HG02840 (cell line): ENCODE data around the gene ITGB1.
"Not testable (repeated sequence)": the region's sequence is repeated elsewhere in the genome, so short reads cannot be mapped to it uniquely, and the experiment has no call there.

ENCODE experiments used
- ATAC-seq: cut with Tn5 transposase; IDR thresholded peaks from one replicate; pipeline ENCODE4 v1.9.1; 2021; ENCODE audit warnings: mild to moderate bottlenecking, moderate library complexity, moderate number of reproducible peaks; ENCODE audit not compliant: unreplicated experiment, low FRiP score

The ITGB1 gene

DNA sequence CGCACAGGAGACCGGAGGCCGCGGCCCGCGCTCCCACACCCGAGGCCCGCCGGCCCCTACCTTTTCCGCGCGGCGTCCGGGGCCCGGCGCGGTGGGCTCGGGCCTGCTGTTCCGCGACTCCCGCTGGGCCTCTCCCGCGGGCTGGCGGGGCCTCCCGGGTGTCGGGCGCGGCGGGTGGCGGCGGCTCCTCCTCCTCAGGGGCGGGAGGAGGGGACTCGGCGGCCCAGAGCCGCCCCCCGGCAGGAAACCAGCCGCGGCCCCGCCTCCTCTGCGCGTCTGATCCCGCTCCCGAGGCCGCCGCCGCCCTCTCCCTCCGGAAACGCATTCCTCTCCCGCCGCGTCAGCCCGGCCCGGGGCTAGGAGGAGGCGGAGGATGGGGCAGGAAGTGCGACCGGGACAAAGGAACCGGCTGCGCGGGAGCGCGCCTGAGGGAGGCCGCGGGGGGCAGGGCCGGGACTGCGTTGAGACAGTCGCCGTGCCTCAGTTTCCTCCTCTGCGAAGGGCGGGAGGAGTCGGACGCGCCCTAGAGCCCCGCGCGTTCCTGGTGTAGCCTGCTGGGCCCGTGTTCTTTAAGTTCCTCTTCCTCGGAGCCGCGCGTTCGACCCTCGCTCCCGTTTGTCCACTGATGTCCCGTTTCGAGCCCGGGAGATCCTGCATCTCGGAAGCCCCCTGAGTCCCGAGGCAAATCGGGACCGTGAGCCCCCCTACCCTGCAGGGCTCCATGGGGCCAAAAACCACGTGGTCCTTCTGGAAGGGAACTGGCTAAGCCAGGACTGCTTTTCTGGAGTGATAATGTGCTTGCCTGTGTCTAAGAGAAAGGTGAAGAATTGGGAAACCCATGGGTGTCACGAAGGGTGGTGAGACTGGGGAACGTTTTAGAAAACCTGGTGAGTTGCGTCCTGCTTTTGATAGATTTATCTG lies at the start of gene ITGB1:
Gene ITGB1 (minus strand): TSS at position 146 of the 921 bp plus-strand sequence. CDS start 22,672 bp downstream, outside the sequence.
- ATAC-seq, result peak; percentile 84

DNA sequence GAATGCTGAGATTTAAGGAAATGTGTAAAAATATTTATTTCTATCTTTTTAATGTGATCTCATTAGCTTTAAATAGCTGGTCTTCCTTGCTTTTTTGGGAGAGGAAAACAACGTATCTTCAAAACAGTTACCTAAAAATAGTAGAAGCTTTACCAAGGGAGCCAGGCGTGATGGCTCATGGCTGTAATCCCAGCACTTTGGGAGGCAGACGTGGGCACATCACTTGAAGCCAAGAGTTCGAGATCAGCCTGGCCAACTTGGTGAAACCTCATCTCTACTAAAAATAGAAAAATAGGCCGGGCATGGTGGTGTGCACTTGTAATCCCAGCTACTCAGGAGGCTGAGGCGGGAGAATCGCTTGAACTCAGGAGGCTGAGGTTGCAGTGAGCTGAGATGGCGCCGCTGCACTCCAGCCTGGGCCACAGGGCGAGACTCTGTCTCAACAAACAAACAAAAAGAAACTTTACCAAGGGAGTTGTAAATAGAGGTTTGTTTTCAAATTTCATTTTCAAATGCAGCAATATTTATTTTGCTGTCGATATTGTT lies 48.4 kb upstream of the ITGB1 start:
- no peak for ATAC-seq

DNA sequence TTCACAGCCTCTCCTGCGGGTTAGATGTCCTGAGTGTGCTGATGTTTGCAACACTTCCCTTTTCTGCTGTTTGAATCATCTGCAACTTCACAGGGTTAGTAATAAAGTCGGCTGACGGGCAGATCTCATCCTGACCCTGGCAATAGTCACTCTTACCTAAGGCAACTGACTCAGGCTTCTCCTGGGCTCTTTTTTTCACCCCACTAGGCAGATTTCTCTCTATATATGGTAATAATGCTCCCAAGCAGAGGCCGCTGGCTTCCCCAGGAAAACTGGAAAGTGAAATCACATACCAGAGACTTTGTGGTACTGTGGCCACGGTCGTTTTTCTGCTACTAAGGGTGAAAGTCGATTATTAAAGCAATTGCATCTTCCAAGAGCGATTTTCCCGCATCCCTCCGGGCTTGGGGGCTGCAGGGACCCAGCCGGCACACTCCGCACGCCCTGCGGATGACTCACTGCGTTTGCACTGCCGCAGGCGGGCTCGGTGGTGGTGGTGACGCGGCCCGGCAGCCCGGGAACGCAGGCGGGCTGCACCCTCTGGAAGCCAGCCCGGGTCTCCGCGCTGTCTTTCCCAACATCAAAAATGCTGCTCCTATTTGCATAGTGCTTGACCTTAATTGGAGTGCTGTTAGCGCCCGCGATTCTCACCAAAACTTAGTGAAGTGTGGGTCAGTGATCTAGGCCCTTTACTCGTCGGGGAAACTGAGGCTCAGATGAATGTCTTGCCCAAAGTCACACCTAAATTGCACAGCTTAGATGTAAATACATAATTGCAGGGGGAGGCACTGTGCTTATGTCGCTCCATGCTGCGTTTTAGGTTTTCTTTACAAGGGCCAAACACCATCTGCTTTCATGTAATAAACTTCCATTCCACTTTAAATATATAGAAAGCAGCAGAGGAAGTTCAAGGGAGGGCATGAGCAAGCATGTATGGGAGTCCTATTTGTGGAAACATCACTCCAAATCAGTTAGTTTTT lies 47.6 kb upstream of the ITGB1 start:
- no peak for ATAC-seq

DNA sequence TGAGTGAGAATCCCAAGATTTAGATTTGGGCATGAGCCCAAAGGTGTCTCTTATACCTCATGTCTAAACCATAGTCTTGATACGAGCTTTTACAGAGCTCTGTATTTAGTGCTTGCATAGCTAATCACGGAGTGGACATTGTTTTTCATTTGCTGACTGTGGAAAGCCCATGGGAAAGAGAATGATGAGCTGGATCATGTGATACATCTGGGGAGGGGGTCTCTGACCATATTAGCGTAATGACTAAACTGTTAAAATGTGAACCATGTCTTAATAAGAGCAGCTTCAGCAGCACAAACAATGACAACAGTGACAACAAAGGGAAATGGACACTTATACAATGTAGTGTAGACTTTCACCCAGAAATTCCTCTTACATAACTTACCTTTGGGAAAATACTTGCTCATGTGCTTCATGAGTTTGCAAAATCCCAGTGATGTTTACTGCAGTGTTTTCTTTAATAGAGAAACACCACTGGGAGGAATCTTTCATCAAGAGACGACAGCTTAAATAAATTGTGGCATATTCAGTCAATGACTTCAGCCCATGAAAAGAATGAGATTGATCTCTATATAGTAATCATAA lies 44.0 kb upstream of the ITGB1 start:
- no peak for ATAC-seq

DNA sequence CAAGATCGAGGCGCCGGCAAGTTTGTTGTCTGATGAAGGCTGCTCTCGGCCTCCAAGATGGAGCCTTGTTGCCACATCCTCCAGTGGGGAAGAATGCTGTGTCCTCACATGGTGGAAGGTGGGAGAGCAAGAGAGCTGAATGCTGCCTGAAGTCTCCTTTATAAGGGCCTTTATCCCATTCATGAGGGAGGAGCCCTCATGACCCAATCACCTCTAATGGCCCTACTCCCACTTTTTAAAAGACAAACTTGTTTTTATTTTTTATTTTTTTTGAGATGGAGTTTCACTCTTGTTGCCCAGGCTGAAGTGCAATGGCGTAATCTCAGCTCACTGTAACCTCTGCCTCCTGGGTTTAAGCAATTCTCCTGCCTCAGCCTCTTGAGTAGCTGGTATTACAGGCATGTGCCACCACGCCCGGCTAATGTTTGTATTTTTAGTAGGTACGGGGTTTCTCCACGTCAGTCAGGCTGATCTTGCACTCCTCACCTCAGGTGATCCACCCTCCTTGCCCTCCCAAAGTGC lies 40.1 kb upstream of the ITGB1 start:
- ATAC-seq, result not testable (repeated sequence)

DNA sequence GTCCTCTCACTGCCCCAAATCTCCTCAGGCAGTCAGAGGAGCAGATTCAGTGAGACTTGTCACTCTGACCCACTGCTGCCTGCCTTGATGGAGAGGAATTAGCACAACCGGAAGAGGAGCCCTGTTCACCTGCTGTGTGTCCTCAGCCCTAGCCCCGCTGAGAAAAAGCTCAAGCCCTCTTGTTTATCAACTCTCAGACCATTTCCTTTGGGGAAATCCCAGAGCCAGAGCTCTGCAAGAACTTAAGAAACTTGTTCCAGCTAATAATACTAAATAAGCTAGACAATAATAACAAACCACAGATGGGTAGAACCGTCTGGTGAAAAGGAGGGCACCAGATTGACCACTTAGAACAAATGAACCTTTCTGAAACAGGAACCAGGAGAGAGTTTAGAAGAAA lies 37.7 kb upstream of the ITGB1 start:
- peak; percentile 84 for ATAC-seq

DNA sequence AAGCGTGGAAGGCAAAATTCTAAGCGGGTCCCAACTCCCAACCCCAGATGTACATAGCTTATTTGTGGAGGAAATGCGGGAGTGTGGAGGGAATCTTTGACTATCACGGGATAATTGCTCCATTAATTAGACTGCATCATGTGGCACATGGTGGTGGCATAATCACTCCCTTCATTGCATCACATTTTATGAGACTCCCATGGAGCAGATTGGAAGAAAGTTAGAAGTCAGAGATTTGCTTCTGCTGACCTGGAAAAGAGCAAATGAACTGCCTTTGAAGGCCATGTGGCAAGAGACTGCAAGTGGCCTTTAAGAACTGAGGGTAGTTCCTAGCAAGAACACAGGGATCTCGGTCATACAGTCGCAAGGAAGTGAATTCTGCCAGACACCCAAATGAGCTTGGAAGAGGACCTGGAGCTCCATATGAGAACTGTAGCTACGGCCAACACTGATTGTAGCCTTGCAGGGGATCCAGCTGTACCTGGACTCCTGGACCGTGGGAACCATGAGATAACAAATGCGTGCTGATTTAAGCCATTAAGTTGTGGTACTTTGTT lies 37.1 kb upstream of the ITGB1 start:
- no peak for ATAC-seq

DNA sequence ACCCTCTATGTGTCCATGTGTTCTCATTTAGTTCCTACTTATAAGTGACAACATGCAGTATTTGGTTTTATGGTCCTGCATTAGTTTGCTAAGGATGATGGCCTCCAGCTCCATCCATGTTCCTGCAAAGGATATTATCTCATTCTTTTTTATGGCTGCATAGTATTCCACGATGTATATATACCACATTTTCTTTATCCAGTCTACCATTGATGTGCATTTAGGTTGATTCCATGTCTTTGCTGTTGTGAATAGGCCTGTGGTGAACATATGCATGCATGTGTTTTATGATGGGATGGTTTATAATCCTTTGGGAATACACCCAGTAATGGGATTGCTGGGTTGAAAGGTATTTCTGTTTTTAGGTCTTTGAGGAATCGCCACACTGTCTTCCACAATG lies 36.6 kb upstream of the ITGB1 start:
- ATAC-seq, result not testable (repeated sequence)

DNA sequence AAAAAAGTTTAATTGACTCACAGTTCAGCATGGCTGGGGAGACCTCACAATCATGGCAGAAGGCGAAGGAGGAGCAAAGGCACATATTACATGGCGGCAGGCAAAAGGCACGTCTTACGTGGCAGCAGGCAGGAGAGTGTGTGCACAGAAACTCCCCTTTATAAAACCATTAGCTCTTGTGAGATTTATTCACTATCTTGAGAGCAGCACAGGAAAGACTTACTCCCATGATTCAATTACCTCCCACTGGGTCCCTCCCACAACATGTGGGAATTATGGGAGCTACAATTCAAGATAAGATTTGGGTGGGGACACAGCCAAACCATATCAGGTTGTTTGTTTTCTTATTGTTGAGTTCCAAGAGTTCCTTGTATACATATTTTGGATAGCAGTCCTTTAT lies 34.3 kb upstream of the ITGB1 start:
- not testable (repeated sequence) for ATAC-seq

DNA sequence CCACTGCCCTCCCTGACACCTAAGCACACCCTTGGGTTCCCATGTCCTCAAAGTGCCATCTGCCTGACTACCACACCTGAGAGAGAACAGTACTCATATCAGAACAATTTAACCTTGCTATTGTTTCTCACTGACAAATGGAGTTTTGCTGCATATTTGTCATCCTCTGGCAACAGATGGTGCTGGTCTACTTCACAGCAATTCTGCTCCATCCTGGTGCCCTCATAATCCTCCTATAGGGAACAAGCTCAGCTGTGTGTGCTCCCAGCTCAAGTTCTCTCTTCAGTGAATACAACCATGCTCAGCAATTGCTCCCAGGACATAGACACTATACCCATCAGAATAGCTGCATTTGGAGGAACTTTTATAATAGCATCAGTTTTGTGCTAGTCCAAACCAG lies 32.8 kb upstream of the ITGB1 start:
- no peak for ATAC-seq

DNA sequence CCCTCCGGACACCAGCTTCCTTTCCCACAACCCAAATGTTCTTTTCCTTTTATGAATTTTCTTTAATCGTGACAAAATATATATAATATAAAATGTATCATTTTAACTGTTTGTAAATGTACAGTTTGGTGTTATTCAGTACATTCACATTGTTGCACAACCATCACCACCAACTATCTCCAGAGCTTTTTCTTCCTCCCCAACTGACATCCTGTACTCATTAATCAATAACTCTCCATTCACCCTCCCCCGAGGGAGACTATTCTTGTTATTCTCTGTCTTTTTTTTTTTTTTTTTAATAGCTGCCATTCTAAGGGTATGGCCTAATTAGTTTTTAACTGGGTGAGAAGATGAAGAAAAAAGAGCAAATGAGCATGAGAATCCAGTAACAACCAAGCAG lies 30.6 kb upstream of the ITGB1 start:
- no peak for ATAC-seq

DNA sequence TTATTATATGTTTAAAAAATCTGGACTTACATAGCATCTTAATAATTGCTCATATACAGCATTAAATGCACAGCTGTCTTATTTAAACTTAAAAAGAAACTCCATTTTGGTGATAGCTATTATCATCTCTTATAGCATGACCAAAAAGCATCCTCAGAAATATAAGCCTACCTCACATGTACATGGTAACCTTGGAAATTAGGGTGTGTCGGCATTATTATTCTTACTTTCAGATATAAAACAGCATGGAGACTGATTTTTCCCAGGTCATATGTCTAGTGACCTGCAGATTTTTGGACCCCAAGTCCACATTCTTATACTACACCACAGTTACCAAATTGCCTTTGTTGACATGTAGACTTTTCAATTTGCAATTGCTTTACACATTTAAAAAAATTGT lies 29.1 kb upstream of the ITGB1 start:
- ATAC-seq, result no peak

DNA sequence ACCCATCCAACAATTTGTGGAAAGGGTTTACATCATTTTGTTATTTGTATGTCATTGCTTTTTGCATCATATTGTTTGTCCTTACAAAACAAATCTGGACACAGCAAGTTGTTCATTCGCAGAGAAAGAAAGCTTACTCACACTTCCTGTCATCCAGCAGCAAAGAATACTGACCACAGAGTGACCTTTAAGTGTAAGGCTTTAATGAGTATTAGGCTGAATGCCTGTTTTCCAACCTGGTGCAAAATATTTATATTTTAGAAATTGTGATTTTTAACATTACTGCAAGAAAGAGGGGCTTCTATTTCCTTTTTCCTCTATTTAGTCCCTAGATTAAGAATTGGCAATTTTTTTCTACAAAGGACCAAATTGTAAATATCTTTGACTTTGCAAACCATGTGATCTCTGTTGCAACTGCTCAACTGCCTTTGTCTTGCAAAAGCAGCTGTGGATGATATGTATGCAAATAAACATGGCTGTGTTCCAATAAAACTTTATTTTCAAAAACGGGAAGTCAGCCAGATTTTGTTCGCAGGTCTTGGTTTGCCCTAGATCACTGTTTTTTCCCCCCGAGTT lies 27.8 kb upstream of the ITGB1 start:
- ATAC-seq, result no peak

DNA sequence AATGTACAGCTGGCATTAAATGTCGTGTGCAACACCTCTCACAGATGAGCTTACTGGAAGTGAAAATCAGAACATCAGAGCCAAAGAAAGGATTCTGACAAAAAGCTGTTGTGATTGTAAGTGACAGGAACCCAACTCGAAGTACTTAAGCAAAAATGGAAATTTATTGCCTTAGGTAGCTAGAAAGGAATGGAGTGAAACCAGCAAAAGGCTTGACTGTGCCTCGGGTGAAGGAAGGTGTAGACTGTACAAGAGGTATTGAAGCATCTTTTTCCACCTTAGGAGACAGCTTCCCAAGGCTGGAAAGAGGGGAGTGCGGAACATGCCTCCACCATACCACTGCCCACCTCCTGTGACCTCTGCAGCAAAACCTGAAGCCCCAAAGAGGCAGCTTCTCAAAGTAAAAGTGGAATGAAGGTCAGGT lies 27.3 kb upstream of the ITGB1 start:
- ATAC-seq, result no peak

DNA sequence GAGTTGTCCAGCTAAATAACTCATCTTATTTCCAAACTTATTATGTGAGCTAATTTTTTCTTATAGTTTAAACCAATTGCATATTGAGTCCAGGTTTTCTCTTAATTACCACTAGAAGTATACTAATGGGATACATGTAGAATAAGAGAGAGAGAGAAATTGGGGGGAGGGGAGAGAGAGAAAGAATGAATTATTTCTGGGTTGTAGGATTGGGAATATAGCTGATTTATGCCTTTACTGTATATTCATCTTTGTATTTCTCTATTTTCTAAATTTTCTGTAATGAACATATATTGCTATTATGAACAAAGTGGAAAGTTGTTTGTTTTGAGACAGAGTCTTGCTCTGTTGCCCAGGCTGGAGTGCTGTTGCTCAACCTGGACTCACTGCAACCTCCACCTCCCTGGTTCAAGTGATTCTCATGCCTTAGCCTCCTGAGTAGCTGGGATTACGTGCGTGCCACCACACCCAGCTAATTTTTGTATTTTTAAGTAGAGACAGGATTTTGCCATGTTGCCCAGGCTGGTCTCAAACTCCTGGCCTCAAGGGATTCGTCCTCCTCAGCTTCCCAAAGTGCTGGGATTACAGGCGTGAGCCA lies 26.1 kb upstream of the ITGB1 start:
- ATAC-seq, result no peak

DNA sequence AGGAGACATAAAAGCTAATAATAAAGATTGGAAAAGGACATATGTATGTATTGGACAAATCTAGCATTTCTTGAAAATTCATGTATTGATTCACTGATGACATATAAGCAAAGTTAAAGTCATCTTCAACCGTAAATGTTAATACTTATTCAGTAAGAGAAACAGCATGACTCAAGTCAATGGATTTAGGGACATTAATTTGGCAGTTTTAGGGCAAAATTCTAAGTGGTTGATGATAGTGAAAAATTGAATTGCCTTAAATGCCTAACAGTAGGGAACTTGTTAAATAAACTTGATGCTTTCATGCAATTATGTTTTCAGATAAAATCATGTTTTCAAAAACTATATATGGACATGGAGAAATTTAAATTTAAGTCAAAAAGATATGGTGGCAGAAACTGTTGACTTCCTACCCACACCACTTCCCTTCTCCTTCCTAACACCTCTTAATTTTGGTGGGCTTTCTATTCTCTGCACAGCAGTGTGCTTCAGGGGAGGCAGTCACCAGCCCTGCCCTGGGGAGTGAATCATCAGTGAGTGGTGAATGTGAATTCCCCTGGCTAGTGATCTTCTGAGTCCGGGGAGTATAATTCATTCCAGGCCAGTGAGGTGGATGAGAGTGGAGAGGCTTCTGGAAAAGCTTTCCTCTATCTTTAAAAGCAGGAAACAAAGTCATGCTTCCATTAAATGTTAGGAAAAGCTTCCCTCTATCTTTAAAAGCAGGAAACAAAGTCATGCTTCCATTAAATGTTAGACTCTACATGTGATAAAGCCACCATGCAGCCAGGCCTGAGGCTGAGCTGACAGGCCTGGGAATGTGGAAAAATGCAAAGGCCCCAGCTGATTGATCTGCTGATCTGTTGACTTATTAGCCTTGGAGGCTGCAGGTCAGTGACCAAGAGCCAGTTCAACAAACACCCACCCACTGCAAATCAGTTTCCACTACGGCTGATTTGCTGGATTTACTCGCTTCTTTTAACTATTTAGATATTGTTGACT lies 25.2 kb upstream of the ITGB1 start:
- ATAC-seq, result no peak

DNA sequence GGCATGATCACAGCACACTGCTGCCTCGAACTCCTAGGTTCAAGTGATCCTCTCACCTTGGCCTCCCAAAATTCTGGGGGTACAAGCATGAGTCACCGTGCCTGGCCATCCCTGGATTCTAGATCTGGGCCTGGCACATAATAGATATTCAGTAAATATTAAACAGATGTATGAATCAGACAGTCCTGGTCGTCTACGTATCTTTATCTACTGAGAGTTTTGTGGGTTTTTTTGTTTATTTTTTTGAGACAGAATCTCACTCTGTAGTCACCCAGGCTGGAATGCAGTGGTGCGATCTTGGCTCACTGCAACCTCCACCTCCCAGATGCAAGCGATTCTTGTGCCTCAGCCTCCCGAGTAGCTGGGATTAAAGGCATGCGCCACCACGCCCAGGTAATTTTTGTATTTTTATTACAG lies 24.3 kb upstream of the ITGB1 start:
- ATAC-seq, result no peak

DNA sequence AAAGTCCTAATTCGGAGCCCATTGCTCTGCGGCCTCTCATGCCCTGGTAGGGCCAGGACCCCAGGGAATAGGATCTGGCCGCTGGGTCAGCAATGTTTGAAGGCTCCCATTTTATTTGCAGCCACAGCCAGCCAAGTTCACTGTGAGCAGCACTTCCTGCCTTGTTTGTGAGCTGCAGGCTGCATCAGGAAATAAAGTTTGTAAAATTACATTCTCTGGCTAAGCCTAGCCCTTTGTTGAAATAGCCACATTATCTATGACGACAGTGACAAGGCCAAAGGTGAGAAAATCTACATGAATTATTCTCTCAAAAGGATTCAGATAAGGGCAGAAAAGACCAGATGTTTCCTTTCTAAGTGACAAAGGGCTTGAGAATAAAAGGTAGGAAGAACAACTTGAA lies 23.7 kb upstream of the ITGB1 start:
- ATAC-seq, result no peak
